CD4-positive, alpha-beta memory T cell (primary cell): ENCODE results near the gene KAT5. TPM values are rescaled to one million over a fixed set of nuclear protein-coding genes. Genes with fewer than 3 reads are reported as not detected.
A peak's percentile ranks its signal among the peaks of the same experiment; 100 is the strongest.

ENCODE experiments used
- CTCF ChIA-PET: fragments of 350-600 bp; sonication (Branson Sonifier 250); formaldehyde crosslinking; loops from one replicate; lab custom pipeline; 2021; ENCODE audit warnings: inconsistent platforms; ENCODE audit not compliant: partially characterized antibody; lab: Charles Lee
- POLR2A ChIA-PET: fragments of 350-600 bp; sonication (Branson Sonifier 250); formaldehyde crosslinking; loops from one replicate; lab custom pipeline; 2021; ENCODE audit not compliant: partially characterized antibody; lab: Charles Lee
- DNase-seq, 5 donors: peaks; one replicate each; pipeline versions ENCODE4 v3.0.0 to v3.0.0-alpha.2; 2020 to 2022; ENCODE audit warnings: mixed read lengths in 1 of 5
- H3K27ac ChIP-seq: one replicate; pipeline ENCODE4 v1.7.0; 2013; ENCODE audit warnings: low read depth, low read length
- H3K27me3 ChIP-seq: 2 replicates; pipeline ENCODE4 v1.7.0; 2013; ENCODE audit warnings: mild to moderate bottlenecking, low read length, moderate library complexity; ENCODE audit not compliant: insufficient read depth
- H3K36me3 ChIP-seq: 2 replicates; pipeline ENCODE4 v1.7.0; 2013; ENCODE audit warnings: mild to moderate bottlenecking, low read length, moderate library complexity; ENCODE audit not compliant: insufficient read depth
- H3K4me1 ChIP-seq: 2 replicates; pipeline ENCODE4 v1.7.0; 2013; ENCODE audit warnings: mild to moderate bottlenecking, low read length, moderate library complexity; ENCODE audit not compliant: insufficient read depth
- H3K4me3 ChIP-seq, 2 donors: one replicate each; pipeline ENCODE4 v1.7.0; 2013; ENCODE audit warnings: low read length in 2 of 2, mild to moderate bottlenecking in 1 of 2
- H3K9me3 ChIP-seq, 2 donors: one replicate each; pipeline ENCODE4 v1.7.0; 2013; ENCODE audit warnings: low read length in 2 of 2, control low read depth in 1 of 2; ENCODE audit not compliant: control insufficient read depth in 1 of 2
- H3K27ac Mint-ChIP-seq, 7 donors: one replicate each; pipeline ENCODE4 v1.8.0; 2020 to 2021; ENCODE audit warnings: mixed read lengths in 7 of 7, mild to moderate bottlenecking in 6 of 7, inconsistent platforms in 3 of 7, moderate library complexity in 3 of 7
- H3K27me3 Mint-ChIP-seq, 2 donors: one replicate each; pipeline ENCODE4 v1.8.0; 2020 to 2021; ENCODE audit warnings: mixed read lengths in 2 of 2
- H3K36me3 Mint-ChIP-seq, 2 donors: one replicate each; pipeline ENCODE4 v1.8.0; 2020 to 2021; ENCODE audit warnings: mixed read lengths in 2 of 2, inconsistent platforms in 1 of 2, mild to moderate bottlenecking in 1 of 2
- H3K4me1 Mint-ChIP-seq, 4 donors: one replicate each; pipeline ENCODE4 v1.8.0; 2020 to 2021; ENCODE audit warnings: mixed read lengths in 4 of 4, mild to moderate bottlenecking in 1 of 4
- H3K4me3 Mint-ChIP-seq, 8 donors: one replicate each; pipeline ENCODE4 v1.8.0; 2020 to 2021; ENCODE audit warnings: mixed read lengths in 8 of 8, mild to moderate bottlenecking in 7 of 8, moderate library complexity in 6 of 8, inconsistent platforms in 3 of 8
- H3K9me3 Mint-ChIP-seq, 8 donors: one replicate each; pipeline ENCODE4 v1.8.0; 2020 to 2021; ENCODE audit warnings: mixed read lengths in 8 of 8, mild to moderate bottlenecking in 5 of 8, inconsistent platforms in 3 of 8, moderate library complexity in 1 of 8
- intact Hi-C: fragments of 100-400 bp; cut with micrococcal nuclease; formaldehyde crosslinking; loops from one replicate; pipeline ENCODE4 v1.15.1; 2023
- polyA plus RNA-seq, 2 donors: library from polyadenylated mRNA; unstranded; fragments of 300-500 nt; fragmentation: Illumina TruSeq; gene quantifications; one replicate each; pipeline ENCODE4 v1.2.3, GENCODE V29; 2021
- total RNA-seq, 2 experiments: library from RNA; stranded (reverse); gene quantifications; one replicate each; pipeline ENCODE4 v1.2.3, GENCODE V29; 2021

The KAT5 gene
- 100 to 1,000 TPM in 1 of 2 experiments, 10 to 100 TPM in 1; 93.5 to 106 TPM for total RNA-seq
- 10 to 100 TPM; 45.4 to 61.5 TPM for polyA plus RNA-seq

DNA sequence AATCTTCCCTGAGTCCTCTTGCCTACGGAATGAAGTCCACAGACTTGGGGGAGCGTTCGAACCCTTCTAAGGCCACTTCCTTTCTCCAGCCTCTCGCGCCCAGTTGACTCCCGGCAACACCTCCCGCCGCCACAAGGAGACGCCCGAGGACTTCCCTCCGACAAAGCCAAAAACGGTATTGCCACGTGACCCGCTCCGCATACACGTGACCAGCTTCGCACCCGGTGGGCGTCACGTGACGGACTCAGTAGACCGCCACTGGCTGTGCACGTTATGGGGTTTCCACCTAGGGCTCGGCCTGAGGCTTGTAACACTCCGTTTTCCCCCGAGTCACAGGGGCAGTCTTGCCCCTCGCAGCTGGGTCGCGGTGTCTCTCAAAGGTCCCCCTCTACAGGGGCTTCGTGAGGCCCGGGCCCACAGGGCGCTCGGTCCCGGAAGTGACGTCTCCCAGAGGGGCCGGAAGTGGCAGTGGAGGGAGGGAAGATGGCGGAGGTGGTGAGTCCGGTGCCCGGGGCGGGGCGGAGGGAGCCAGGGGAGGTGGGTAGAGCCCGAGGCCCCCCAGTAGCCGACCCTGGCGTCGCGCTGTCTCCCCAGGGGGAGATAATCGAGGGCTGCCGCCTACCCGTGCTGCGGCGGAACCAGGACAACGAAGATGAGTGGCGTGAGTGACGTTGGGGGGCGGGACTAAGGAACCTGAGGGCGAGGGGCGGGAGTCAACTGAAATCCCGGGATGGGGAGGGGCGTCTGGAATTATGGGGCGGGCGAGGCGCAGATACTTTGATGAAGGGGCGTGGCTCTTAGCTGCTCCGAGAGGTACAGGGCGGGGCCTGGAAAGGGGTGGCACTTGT lies at the start of gene KAT5:
TSS of gene KAT5 (plus strand) at position 468 of the 848 bp plus-strand sequence. CDS start at position 484, 16 bp downstream.
- intact Hi-C loops: loop anchor here (1.0 to 5.0 kb wide), 11 partner anchors 8 to 290 kb away; partner anchors contain the start of genes AP5B1, BANF1, C11orf68 and CFL1
- H3K9me3 Mint-ChIP-seq: peaks cover 0 to 2% (median 0%) of the 10 kb centered on the region in 8 donors
- Histone ChIP-seq H3K4me3 (peak within 1 kb of the TSS; percentile 63 to 98), H3K9me3 (no peaks in the 10 kb centered on the region), H3K36me3 (peaks cover 37% of the 10 kb centered on the region), H3K27me3 (no peaks in the 10 kb centered on the region), H3K4me1 (peaks cover 19% of the 10 kb centered on the region), H3K27ac (peak within 1 kb of the TSS; percentile 98)
- peak within 1 kb of the TSS; percentile 93 to 99 (median 96) for H3K4me3 Mint-ChIP-seq
- POLR2A ChIA-PET: interaction anchor here (0.7 to 3.1 kb wide), 35 partner anchors 9 to 632 kb away, joined by 3 to 36 read pairs (median 5); partner anchors contain the start of genes AP5B1, BANF1, C11orf68 and CCDC85B
- CTCF ChIA-PET: interaction anchor here (0.7 to 3.2 kb wide), 51 partner anchors 10 to 423 kb away, joined by 3 to 53 read pairs (median 4); partner anchors contain the start of genes AP5B1, BANF1, CCDC85B and CFL1
- peak within 1 kb of the TSS; percentile 99 to 100 (median 99) for H3K27ac Mint-ChIP-seq
- no peaks in the 10 kb centered on the region for H3K27me3 Mint-ChIP-seq
- peaks cover 17 to 40% of the 10 kb centered on the region in 2 donors for H3K36me3 Mint-ChIP-seq
- DNase-seq: peak; percentile 98 to 100 (median 99)
- H3K4me1 Mint-ChIP-seq: peaks cover 9 to 38% (median 24%) of the 10 kb centered on the region in 4 donors

DNA sequence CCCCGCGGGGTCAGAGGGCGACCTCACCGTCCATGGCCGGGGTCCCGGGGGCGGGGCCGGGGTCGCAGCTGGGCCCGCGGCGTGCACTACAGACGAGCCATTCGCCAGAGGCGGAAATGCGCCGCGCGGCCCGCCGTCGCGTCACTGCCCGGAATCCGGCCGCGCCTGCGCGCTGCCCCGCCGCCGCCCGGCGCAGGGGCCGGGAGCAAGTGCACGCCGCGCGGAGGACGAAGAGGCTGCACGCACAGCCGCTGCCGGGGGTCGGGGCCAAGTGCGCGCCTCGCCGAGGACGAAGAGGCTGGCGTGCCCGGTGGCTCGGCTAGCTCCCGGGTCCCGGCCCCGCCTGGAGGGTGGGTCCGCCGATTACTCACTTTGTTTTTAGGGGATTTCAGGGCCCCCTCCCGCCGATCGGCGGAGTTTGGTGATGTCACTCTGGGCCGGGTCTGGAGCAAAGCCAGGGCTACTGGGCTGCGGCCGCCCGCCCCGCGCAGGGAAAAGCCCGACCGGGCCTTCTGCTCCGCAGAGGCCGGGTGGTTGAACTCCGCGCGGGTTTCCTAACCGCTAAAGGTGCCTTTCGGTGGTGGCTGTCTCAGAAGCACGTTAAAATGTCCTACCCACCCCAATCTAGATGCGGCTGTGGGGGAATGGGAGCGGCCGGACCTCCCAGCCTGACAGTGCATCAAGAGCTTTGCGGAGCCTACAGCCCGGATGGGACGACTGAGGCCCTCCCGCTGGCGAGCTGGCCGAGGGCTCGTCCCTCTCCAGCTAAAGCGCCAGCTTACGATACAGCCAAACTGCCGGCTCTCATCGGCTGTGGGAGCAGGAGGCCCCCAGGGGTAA lies 49.0 kb upstream of the KAT5 start, which contains the start of gene RELA:
TSS of gene RELA (minus strand) at position 118 of the 840 bp plus-strand sequence. CDS start at position 34, 84 bp downstream.
- DNase-seq: peak; percentile 87 to 95 (median 91)
- Histone ChIP-seq H3K4me3 (peak within 1 kb of the TSS; percentile 96 to 97), H3K9me3 (no peaks in the 10 kb centered on the region), H3K27ac (peak within 1 kb of the TSS; percentile 98), H3K27me3 (no peaks in the 10 kb centered on the region), H3K4me1 (peaks cover 38% of the 10 kb centered on the region), H3K36me3 (peaks cover 37% of the 10 kb centered on the region)
- Mint-ChIP-seq H3K36me3 (peaks cover 25 to 38% of the 10 kb centered on the region in 2 donors), H3K4me3 (peak within 1 kb of the TSS; percentile 89 to 95 (median 90)), H3K27me3 (no peaks in the 10 kb centered on the region), H3K27ac (peak within 1 kb of the TSS; percentile 96 to 98 (median 96)), H3K4me1 (peaks cover 20 to 45% (median 33%) of the 10 kb centered on the region in 4 donors), H3K9me3 (peaks cover 0 to 2% (median 0%) of the 10 kb centered on the region in 8 donors)
- ChIA-PET POLR2A (interaction anchor here (0.6 to 9.0 kb wide), 33 partner anchors 10 to 956 kb away, joined by 3 to 183 read pairs (median 6); partner anchors contain the start of genes ARL2, BANF1, C11orf68 and CCDC85B), CTCF (interaction anchor here (0.8 to 2.8 kb wide), 6 partner anchors 10 to 122 kb away, joined by 3 to 10 read pairs (median 6); partner anchors contain the start of genes KAT5, PCNX3 and SIPA1)
- intact Hi-C loops: loop anchor here (1.0 to 5.0 kb wide), 6 partner anchors 10 to 194 kb away; partner anchors contain the start of genes CFL1, PCNX3 and SIPA1

DNA sequence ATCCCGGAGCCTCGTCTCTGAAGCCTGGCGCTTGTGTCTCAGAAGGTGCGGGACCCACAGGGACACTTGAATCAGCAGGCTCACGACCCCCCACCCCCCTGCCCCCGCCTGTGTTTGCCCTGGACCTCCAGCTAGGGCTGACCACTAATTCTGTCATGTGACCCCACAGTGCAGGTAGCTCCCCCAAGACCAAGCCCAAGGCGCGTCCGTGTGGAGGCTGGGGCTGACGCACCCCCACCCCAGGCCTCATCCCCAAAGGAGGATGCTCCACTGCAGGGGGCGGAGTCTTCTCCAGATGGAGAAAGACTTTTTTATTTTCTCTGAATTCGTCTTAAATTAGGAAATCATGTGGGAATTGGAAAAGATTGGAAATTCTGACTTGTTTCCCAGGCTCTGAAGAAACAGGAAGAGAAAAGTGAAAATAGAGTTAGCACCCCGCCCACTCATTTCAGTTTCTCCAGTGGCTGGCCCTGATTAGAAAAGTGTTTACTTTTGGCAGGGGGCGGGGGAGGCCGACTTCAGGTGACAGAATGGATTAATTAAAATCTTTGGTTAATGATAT lies 48.3 kb upstream of the KAT5 start:
- CTCF ChIA-PET: interaction anchor here (0.8 to 2.8 kb wide), 6 partner anchors 11 to 123 kb away, joined by 3 to 10 read pairs (median 6); partner anchors contain the start of genes KAT5, PCNX3 and SIPA1
- no peaks in the 10 kb centered on the region for H3K9me3 ChIP-seq
- peaks cover 22 to 31% of the 10 kb centered on the region in 2 donors for H3K36me3 Mint-ChIP-seq

DNA sequence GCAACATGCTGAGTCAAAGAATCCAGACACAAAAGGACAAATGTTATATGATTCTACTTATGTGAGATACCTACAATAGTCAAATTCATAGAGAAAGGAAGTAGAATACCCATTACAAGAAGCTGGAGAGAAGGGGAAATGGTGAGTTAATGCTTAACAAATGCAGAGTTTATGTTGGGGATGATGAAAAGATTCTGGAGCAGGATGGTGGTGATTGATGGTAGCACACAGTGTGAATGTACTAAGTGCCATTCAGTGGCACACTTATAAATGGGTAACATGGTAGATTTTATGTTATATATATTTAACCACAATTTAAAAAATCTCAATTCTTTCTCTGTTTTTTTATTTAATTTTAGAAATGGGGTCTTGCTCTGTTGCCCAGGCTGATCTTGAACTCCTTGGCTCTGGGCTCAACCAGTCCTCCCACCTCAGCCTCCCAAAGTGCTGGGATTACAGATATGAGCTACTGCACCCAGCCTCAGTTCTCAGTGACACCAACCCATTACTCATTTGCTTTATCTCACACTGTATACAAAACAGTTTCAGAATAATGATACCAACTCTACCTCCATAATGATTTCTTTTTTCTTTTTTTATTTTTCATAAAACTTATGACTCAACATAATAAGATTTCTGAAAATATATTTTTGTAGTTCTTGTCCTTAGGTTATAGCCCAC lies 39.7 kb upstream of the KAT5 start:
- Histone ChIP-seq H3K9me3 (no peaks in the 10 kb centered on the region), H3K4me3 (no peak overlapping the region), H3K4me1 (no peaks in the 10 kb centered on the region), H3K27me3 (no peaks in the 10 kb centered on the region), H3K27ac (no peak overlapping the region), H3K36me3 (no peaks in the 10 kb centered on the region)
- Mint-ChIP-seq H3K27ac (peak overlapping the region in 2 of 7 donors; percentile 2 to 37), H3K36me3 (no peaks in the 10 kb centered on the region), H3K27me3 (no peaks in the 10 kb centered on the region), H3K4me3 (no peak overlapping the region), H3K4me1 (no peaks in the 10 kb centered on the region), H3K9me3 (no peaks in the 10 kb centered on the region)
- no peak for DNase-seq
- ChIA-PET POLR2A (interaction anchor here (0.8 to 1.8 kb wide), 3 partner anchors 9 to 114 kb away, joined by 3 to 7 read pairs (median 4); partner anchors contain the start of genes LTBP3 and RELA), CTCF (interaction anchor here (1.2 kb wide), 1 partner anchor 39 kb away, joined by 3 read pairs; no protein-coding TSS in a partner anchor)
- intact Hi-C loops: no loop called here

More for the DNA sequence above, 48.3 kb upstream of the KAT5 start:
- H3K36me3 ChIP-seq: peaks cover 30% of the 10 kb centered on the region
- intact Hi-C loops: loop anchor here (1.0 to 5.0 kb wide), 5 partner anchors 25 to 194 kb away; partner anchors contain the start of genes CFL1, PCNX3 and SIPA1
- peak overlapping the region; percentile 98 for H3K27ac ChIP-seq
- peaks cover 37% of the 10 kb centered on the region for H3K4me1 ChIP-seq
- Mint-ChIP-seq H3K4me3 (peak overlapping the region; percentile 89 to 95 (median 90)), H3K27ac (peak overlapping the region; percentile 96 to 98 (median 96)), H3K4me1 (peaks cover 20 to 44% (median 31%) of the 10 kb centered on the region in 4 donors), H3K27me3 (no peaks in the 10 kb centered on the region), H3K9me3 (peaks cover 0 to 2% (median 0%) of the 10 kb centered on the region in 8 donors)
- POLR2A ChIA-PET: interaction anchor here (0.6 to 9.0 kb wide), 31 partner anchors 9 to 649 kb away, joined by 3 to 183 read pairs (median 6); partner anchors contain the start of genes ARL2, BANF1, C11orf68 and CCDC85B
- H3K27me3 ChIP-seq: no peaks in the 10 kb centered on the region
- DNase-seq: peak in 4 of 5 donors; percentile 33 to 61 (median 42)
- H3K4me3 ChIP-seq: peak overlapping the region; percentile 48 to 96

DNA sequence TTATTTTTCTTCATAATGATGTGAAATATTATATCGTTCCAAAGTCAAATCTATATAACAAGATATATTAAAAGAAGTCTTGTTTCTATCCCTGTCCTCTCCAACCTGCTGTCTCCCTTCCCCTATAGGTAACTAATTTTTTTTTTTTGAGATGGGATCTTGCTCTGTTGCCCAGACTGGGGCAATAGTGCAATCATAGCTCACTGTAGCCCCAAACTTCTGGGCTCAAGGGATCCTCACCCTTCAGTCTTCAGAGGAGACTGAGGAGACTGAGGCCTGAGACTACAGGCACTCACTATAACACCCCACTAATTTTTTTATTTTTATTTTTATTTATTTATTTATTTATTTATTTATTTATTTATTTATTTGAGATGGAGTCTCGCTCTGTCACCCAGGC lies 39.1 kb upstream of the KAT5 start:
- no peak overlapping the region for H3K27ac ChIP-seq
- H3K36me3 ChIP-seq: no peaks in the 10 kb centered on the region
- H3K4me3 ChIP-seq: no peak overlapping the region
- DNase-seq: no peak
- Mint-ChIP-seq H3K27ac (no peak overlapping the region), H3K9me3 (no peaks in the 10 kb centered on the region), H3K27me3 (no peaks in the 10 kb centered on the region), H3K4me3 (no peak overlapping the region), H3K36me3 (no peaks in the 10 kb centered on the region), H3K4me1 (no peaks in the 10 kb centered on the region)
- intact Hi-C loops: no loop called here
- H3K27me3 ChIP-seq: no peaks in the 10 kb centered on the region
- ChIA-PET CTCF (no interaction called here), POLR2A (interaction anchor here (0.9 to 1.8 kb wide), 2 partner anchors 10 to 19 kb away, joined by 4 to 7 read pairs; partner anchors contain the start of gene RELA)
- H3K9me3 ChIP-seq: no peaks in the 10 kb centered on the region
- H3K4me1 ChIP-seq: no peaks in the 10 kb centered on the region
